HL-60/S4 treated with retinoic acid at 250 ng/mL for 4 days and 3 days (cell line): ENCODE measurements around the gene ADAMTS16.

ENCODE experiments used
- in situ Hi-C: fragments of 300-500 bp; cut with MboI; formaldehyde crosslinking; loops from 2 replicates; pipeline ENCODE4 v1.7.0; 2022; ENCODE audit warnings: low sequenced_read_pairs

The ADAMTS16 gene

DNA sequence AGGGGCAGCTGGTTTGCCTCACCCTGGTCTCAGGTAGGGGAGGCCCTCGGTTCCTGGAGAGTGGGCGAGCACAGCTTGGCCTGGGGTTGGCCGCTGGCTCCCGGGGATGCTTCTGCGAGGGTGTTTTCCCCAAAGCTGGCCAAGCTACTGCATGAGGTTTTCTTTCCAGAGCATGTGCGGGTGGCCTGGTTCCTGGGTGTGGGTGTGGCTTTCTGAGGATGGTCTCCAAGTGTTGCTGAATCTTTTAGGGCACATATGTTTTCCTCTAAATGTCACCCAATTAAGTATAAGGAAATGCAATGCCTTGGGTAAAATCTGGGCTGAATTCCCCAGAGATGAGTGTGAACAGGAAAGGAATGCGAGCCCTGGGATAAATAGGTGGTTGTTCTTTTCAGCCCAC, 166.6 kb downstream of the ADAMTS16 start:
- in situ Hi-C loops: no loop called here

DNA sequence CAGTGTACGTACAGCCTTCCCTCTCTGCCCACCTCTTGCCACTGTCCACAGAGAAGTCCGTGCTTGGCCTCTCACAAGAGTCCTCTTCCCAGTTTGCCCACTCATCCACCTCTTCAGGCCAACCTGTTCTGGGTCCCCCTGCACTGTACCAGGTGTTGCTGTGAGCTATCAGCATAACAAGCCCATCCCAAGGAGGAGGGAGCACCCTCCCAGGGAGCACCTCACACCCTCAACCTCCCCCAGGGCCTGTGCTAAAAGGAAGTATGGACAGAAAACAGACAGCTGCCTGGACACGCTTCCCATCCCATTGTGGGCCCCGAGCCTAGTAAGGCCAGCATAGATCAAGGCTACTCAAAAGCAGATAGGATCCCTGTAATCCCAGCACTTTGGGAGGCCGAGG, 168.2 kb downstream of the ADAMTS16 start:
- in situ Hi-C loops: no loop called here

DNA sequence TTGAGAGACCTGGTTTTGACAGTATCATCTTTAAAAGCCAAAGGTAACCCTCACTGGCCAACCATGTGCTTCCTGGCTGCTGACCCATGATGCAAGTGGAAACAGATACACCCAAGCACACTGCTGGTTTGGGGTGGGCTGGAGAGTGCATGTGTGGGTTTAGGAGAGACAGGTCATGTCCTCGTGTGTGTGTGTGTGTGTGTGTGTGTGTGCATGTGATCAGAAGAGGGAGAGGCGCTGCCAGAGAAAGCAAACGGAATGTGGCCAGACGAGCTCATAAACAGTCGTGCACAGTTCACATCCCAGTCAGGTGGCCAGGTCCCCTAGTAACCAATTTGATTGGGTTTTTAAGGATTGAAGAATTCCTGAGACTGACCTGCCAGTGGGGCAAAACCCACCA, 169.5 kb downstream of the ADAMTS16 start:
- in situ Hi-C loops: no loop called here

DNA sequence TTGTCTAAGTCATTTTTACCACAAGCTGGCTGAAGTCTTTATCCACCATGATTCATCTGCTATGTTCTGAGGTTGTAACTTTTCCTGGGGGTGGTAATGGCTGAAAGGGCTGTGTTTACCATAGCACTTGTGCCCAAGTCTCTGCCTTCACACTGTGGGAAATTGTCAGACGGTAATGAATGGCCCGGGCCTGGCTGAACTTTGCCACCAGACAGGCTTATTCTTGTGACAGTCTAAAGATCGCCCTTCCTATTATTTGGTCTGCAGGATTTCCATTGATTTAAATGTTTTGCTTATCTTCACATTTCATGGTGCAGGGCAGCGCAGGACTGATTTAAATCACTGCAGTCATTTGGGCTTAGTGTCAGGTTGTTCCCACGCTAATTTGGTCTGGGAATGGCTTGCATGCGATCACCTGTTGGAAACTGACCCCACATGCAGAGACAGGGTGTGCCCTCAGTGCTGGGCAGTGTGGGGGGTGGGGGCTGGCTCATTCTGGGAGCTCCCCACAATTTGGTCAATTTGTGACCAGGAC, 173.0 kb downstream of the ADAMTS16 start:
- in situ Hi-C loops: no loop called here

DNA sequence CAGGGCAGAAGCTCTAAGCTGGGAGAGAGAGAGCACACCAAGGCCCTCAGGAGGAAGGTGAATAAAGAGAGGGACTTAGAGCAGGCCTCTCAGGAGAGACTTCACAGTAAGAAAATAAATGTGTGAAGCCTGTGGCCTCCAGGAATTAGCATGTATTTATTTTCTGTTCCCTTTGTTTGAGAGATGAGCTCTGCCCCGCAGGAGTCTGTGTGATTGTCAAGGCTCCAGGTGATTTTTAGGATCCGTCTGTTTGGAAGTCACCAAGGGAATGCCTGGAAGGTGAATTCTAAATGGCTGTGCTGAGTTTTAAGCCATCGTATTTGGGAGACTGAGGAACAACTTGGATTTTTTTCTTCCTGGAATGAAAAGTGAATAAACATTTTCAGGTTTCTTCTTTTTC, 174.0 kb downstream of the ADAMTS16 start:
- in situ Hi-C loops: no loop called here

DNA sequence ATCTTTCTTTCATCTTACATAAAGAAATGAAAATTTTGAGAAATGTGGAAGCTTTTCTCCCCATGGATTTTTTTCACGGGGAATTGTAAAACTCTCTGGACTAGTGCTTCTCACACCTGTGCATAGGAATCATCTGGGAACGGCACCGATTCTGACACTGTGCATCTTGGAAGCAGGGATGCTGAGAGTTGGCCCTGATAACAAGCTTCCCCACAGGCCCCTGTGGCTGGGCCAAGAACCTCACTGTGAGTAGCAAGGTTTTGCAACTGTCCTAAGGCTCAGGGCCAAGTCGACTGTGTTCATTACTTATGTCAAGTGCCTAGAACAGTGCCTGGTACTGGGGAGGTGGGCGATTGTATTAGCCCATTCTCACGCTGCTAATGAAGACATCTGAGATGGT, 174.5 kb downstream of the ADAMTS16 start:
- in situ Hi-C loops: no loop called here

DNA sequence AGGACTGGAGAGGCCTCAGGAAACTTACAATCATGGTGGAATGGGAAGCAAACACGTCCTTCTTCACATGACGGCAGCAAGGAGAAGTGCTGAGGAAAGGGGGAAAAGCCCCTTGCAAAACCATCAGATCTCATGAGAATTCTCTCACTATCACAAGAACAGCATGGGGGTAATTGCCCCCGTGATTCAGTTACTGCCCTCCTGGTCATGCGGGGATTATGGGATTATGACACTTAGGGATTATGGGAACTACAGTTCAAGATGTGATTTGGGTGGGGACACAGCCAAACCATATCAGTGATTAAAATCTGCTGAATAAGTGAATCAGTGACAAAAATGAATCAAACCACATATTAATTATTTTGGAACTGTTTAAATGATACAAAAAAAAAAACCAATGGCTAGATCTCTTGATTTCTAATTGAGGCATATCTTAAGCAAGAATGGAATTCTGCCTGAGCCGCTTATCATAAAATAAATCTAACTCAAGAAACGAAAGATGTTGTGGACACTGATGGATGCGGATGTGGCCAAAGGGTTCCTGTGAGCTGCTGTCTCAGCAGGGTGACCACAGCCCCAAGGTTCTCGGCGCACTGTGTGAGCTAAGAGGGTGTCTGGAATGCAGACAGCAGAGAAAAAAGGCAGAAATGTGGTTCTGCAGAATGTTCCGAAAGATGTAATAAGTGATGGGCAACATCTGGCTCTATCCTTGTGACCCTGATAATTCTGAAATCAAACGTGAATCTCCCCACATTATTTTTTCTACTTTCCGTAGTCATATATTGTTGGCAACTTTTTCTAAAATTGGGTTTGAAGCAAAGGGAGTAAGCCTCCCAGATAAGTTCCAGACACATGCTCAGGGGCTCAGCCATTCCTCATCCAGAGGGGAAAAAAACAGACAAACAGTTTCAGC, 175.2 kb downstream of the ADAMTS16 start:
- in situ Hi-C loops: no loop called here

DNA sequence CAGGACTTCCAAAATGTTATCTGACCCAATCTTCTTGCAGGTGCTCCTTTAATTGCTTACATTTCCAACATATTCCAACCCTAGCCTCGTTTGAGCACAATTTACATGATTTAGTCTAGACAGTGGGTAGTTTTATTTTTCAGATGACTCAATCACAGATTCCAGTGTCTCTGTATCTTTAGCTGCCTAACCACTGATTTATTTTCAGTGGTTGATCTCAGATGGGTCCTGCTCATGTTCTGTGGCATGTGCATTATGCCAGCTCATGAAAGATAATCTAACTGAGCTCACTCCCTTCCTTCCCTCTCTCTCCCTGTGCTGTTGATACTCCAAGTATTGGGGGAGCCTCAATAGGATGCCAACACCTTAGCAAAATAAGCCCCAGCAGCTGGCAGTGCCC, 176.2 kb downstream of the ADAMTS16 start:
- in situ Hi-C loops: no loop called here

DNA sequence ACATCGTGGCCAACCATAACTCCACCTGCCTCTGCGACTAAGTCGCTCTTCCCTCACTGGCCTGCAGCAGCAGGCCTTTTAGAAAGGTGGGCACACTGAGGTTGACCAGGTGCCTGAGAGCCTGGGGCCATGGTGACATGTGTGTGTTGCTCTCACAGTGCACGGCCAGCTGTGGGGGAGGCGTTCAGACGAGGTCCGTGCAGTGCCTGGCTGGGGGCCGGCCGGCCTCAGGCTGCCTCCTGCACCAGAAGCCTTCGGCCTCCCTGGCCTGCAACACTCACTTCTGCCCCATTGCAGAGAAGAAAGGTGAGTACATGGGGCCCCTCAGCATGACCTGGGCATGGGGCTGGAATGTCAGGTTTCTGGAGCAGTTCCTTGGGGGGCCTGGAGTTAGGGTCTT, 177.8 kb downstream of the ADAMTS16 start:
- in situ Hi-C loops: no loop called here

DNA sequence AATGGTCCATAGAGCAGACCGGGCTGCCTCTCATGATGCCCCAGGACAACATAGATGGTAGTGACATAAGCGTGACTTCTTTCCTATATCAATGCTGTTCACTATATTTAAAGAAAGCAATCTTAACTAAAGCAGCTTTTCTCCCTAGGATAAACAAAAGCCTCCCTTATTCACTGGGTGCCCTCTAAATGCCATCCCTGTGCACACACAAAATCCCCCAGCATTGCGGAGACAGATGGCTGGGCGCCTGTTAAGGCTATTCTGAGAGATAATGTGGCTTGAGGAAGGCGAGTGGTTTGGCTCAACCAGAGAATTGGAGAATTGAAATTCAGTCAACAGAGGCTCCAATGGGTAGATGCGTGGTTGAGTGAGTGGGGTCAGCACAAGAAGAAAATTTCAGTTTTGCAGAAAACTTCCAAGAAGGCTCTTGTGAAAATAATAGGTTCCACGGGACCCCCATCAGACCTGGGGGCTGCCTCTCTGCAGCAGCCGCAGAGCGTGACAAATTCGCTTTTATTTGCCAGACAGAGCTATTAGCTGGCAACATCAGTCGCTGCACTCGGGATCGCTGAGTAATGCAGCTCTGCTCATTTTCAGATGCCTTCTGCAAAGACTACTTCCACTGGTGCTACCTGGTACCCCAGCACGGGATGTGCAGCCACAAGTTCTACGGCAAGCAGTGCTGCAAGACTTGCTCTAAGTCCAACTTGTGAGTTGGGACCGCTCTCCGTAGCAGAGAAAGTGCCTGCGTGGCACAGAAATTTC, 178.5 kb downstream of the ADAMTS16 start:
- in situ Hi-C loops: no loop called here

DNA sequence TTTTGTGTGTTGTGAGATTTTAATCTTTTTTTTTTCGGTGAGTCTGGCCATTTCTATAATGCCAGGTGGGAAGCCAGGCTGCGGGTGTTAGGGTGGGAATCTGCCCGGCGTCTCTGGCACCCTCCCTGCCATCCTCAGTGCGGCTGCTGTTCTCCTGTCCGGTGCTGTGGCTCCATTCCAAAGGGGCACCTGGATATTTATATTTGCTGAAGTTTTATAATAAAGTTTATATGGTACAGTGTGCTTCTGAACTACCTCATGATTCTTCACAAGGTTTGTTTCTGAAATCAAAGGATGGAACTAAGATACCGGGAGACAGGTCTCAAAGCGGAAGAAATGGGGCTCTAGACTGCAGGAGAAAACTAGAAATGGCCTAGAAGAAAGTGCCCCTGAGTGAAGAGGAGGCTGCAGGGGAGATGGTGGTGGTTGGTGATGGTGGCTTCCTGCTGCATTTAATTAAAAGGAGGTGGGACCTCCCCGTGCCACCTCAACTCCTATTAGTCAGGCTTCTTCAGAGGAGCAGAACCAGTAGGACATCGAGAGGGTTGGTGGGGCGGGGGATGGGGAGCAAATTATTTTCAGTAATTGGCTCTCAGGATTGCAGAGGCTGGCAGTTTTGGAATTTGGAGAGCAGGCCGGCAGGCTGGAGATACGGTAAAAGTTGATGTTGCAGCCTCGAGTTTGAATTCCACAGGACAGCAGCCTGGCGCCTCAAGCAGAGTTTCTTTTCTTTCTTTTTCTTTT, 180.1 kb downstream of the ADAMTS16 start:
- in situ Hi-C loops: no loop called here

DNA sequence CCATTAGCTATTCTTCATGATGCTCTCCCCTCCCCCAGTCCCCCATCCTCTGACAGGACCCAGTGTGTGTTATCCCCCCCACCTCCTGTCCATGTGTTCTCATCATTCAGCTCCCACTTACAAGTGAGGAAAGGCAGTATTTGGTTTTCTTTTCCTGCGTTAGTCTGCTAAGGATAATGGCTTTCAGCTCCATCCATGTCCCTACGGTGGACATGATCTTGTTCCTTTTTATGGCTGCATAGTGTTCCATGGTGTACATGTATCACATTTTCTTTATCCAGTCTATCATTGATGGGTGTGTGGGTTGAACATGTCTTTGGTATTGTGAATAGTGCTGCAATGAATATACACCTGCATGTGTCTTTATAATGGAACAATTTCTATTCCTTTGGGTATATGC, 181.0 kb downstream of the ADAMTS16 start:
- in situ Hi-C loops: no loop called here

DNA sequence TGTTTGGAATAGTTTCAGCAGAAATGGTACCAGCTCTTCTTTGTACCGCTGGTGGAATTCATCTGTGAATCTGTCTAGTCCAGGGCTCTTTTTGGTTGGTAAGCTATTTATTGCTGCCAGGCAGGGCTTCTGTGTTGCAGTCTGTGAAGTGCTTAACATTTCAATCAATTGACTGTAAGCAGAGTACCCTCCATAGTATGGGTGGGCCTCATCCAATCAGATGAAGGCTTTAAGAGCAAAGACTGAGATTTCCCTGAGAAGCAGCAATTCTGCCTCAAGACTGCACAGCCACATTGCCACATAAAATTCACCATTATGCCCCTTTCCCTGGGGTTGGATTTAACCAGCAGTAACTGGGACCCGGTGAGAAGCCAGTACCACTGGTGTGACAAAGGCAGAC, 183.4 kb downstream of the ADAMTS16 start:
- in situ Hi-C loops: no loop called here

DNA sequence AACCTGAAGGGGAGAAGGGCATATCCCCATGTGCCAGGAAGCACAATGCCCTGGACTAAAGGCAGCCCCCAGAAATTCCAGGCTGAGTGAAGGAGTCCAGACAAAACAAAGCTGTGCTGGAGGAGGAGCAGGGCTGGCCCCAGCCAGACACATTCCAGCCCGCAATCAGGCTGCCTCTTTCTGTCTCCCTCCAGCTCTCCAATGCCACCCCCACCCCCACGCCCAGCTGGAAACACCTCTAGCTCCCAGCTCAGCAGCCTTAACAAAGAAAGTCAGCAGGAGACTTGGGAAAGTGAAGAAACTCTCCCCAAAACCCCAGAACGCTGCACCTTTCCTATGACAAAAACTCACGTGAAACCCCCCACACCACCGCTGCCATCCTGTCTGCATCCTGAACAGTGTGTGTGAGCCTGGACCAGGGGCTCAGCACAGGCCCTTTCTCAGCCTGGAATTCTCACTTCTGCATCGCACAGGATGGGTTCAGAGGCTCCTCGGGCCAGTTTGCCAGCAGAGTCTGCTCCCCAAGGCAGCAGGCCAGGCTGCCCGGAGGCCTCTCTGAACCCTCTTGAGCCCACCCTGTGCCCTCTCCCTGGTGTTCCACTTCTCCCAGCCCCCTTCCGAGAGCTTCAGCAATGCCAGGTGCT, 186.1 kb downstream of the ADAMTS16 start:
- in situ Hi-C loops: no loop called here

DNA sequence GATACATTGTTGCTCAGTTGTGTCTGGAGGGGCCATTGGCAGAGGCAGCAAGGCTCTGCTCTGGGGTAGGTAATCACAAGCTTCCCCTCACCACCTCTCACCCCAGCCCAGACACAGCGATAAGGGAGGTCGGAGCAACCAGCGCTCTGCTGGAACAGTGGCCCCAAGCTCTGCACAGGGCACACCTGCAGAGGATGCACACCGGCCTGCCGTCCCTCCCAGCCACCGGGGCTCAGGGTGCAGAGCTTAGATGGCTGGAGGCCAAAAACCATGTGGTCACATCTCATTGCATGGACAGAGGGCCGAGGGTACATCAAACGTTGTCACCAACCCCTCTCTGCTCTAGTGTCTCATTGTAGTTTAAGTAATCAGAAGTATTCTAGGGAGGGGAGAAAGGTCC, 187.0 kb downstream of the ADAMTS16 start:
- in situ Hi-C loops: no loop called here

DNA sequence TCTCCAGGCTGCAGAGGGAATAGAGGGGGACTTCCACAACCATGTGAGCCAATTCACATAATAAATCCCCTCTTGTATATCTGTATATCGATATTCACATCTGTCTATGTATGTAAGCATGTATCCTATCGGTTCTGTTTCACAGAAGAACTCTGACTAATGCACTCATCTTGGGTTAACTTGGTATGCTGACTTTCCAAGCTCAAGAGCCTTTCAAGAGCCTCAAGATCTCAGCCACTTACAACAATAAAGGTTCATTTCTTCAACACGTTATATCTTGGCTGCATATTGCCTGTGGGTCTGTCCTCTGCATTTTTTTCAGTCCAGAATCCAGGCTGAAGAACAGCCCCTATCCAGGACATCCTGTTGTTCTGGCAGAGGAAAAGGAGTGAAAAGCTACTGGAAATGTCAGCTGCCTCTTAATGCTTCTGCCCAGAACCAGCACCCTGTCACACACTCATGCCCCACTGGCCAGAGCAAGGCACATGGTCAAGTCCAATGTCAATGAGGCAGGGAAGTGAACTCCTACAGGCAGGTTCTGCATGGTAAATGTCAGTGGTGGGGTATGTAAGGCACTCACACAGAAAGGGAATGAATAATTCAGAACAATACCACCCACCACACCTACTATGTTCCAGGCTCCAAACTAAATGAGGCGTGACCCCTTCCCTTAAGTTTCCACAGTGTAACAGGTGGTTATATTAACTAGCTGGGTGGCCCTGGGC, 190.8 kb downstream of the ADAMTS16 start:
- in situ Hi-C loops: no loop called here

DNA sequence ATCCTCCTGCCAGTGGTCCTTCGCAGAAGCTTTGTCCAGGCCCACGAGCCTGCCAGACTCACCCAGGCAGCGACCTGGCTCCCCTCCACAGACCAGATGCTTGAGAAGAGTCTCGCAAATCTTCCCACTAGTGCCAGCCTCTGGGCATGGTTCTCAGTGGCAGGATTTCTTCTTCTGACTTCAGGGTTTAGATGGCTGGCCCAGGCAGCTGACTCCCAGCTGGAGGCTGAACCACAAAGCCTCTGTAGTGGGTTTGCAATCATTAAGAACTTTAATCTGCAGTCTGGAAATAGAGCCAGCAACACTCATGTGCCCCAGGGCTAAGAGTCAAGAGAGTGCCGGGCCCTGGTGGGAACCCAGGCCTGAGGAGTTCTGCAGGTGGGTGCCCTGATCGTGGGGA, 191.7 kb downstream of the ADAMTS16 start:
- in situ Hi-C loops: no loop called here

DNA sequence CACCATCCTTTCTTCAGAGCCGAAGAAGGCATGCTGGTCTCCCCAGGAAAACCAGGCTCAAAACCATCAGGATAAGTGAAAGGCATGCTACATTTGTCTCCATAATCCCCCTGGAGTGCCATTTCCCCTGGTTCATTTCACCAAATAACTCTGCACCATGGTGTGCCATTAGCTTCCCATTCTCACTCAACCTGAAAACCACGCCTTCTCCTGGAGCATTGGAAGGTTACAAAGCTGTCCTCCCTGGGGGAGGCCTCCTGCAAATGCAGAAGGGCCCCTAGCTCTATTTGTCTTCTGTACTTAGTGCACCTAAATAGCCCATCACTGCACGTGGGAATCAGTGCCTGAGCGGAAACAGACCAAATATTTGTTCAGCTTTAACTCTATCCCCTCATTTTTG, 192.2 kb downstream of the ADAMTS16 start:
- in situ Hi-C loops: no loop called here

DNA sequence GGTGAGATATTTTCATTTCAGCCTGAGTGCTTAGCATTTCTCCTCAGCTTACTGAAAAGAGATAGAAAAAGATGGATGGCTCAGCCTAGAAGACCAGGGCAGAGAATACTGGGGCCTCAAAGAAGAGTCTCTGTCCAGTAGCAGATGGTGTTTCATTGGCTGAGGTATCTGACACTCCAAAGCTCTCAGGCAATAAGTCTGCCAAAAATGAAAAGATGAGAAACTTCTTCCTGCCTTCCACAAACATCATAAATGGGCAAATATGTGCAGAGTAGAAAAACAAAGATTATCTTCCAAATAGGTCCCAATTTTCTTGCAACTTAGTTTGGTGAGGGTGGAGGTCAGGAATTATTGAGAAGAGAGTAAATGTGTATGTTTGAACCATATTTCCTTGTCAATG, 195.0 kb downstream of the ADAMTS16 start:
- in situ Hi-C loops: no loop called here

DNA sequence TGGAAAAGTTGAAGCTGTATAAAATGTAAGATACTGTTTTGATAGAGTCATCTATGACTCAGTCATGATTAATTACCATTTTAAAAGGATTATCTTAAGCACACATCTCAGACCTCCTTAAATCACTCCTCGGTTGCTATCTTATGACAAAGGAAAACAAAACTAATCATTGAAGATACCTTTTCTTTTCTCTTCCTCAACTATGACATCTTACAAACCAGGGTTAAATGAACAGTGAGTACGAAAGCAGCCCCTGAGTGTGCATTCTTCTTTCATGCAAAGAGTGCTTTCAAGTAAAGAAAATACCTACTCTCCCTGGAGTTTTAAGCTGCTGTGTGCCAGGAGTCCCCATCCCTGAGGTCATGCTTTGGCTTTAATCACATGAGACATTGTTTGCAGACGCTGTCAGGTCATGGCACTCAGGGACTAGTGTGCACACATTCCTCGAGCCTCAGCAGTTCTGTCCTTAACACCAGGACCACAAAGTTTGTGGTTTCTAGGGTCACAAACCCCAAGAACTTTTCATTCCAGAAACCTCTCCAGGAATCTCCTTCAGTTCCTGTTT, 195.7 kb downstream of the ADAMTS16 start:
- in situ Hi-C loops: no loop called here
